NT2/D1 (cell line): ENCODE measurements around the gene TRAM2.

Experiments used
- DNase-seq: peaks from one replicate; pipeline ENCODE4 v3.0.0-alpha.2; 2011; ENCODE audit warnings: low read depth, low spot score
- H3K27me3 ChIP-seq: 2 replicates; pipeline ENCODE4 v1.6.0; 2011; ENCODE audit warnings: mild to moderate bottlenecking; ENCODE audit not compliant: insufficient read length, insufficient read depth
- H3K36me3 ChIP-seq: 2 replicates; pipeline ENCODE4 v1.6.1; 2011; ENCODE audit warnings: mild to moderate bottlenecking, low read length, mixed read lengths; ENCODE audit not compliant: insufficient read depth, insufficient read length
- H3K4me1 ChIP-seq: 2 replicates; pipeline ENCODE4 v1.5.1; 2011; ENCODE audit not compliant: insufficient read depth, insufficient read length
- H3K4me3 ChIP-seq: 2 replicates; pipeline ENCODE4 v1.5.1; 2011; ENCODE audit warnings: low read depth; ENCODE audit not compliant: insufficient read length
- H3K9ac ChIP-seq: 2 replicates; pipeline ENCODE4 v1.6.0; 2011; ENCODE audit warnings: low read depth; ENCODE audit not compliant: insufficient read length
- H3K9me3 ChIP-seq: 2 replicates; pipeline ENCODE4 v1.5.1; 2011; ENCODE audit warnings: mild to moderate bottlenecking, low read length; ENCODE audit not compliant: insufficient read depth
- SUZ12 ChIP-seq: IDR thresholded peaks from 2 replicates; pipeline ENCODE4 v1.6.1; 2011; ENCODE audit not compliant: insufficient read length, insufficient read depth; ENCODE audit errors: extremely low read depth
- YY1 ChIP-seq: IDR thresholded peaks from 2 replicates; pipeline ENCODE4 v1.6.1; 2011; ENCODE audit not compliant: insufficient read length, insufficient read depth
- ZNF274 ChIP-seq: IDR thresholded peaks from 2 replicates; pipeline ENCODE4 v1.6.1; 2011; ENCODE audit warnings: mild to moderate bottlenecking, low read depth, low read length

TRAM2 gene

DNA sequence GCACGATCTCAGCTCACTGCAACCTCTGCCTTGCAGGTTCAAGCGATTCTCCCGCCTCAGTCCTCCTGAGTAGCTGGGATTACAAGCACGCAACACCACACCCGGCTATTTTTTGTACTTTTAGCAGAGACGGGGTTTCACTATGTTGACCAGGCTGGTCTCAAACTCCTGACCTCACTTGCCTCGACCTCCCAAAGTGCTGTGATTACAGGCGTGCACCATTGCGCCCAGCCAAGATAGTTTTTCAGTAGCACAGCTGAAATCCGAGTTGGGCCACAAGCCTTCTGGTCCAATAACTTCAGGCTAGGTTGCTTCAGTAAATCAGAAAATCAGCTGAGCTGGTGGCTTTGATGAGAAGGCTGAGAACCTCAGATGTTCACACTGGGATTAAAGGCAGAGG, 65.7 kb downstream of the TRAM2 start:
- no peaks in the 10 kb centered on the region for H3K27me3 ChIP-seq
- TF ChIP-seq SUZ12 (no peak), ZNF274 (no peak), YY1 (no peak)
- H3K4me1 ChIP-seq = peaks cover 2% of the 10 kb centered on the region
- peaks cover 82% of the 10 kb centered on the region for H3K36me3 ChIP-seq
- no peaks in the 10 kb centered on the region for H3K9me3 ChIP-seq
- no peak overlapping the region for H3K4me3 ChIP-seq
- no peak overlapping the region for H3K9ac ChIP-seq
- no peak for DNase-seq

DNA sequence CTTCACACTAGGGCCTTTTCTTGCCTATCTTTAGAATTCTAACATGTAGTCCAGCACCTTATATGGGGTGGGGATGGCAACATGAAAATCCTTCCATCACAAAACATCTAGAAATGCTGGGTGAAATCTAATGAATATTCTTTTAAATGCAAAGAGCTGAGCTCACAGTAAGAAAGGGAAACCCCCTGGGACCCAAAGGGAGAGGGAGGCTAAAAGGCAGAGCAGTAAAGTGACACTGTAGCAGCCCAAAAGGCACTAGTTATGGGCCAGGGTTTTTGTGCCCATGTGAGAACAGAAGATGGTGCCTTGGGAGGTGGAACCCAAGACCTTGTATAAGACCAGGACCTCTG, 66.7 kb downstream of the TRAM2 start:
- Histone ChIP-seq H3K36me3 (peaks cover 82% of the 10 kb centered on the region), H3K9ac (no peak overlapping the region), H3K4me3 (no peak overlapping the region), H3K9me3 (no peaks in the 10 kb centered on the region), H3K4me1 (peaks cover 2% of the 10 kb centered on the region), H3K27me3 (no peaks in the 10 kb centered on the region)
- no peak for TF ChIP-seq ZNF274
- TF ChIP-seq SUZ12 = no peak
- no peak for TF ChIP-seq YY1
- DNase-seq = no peak

DNA sequence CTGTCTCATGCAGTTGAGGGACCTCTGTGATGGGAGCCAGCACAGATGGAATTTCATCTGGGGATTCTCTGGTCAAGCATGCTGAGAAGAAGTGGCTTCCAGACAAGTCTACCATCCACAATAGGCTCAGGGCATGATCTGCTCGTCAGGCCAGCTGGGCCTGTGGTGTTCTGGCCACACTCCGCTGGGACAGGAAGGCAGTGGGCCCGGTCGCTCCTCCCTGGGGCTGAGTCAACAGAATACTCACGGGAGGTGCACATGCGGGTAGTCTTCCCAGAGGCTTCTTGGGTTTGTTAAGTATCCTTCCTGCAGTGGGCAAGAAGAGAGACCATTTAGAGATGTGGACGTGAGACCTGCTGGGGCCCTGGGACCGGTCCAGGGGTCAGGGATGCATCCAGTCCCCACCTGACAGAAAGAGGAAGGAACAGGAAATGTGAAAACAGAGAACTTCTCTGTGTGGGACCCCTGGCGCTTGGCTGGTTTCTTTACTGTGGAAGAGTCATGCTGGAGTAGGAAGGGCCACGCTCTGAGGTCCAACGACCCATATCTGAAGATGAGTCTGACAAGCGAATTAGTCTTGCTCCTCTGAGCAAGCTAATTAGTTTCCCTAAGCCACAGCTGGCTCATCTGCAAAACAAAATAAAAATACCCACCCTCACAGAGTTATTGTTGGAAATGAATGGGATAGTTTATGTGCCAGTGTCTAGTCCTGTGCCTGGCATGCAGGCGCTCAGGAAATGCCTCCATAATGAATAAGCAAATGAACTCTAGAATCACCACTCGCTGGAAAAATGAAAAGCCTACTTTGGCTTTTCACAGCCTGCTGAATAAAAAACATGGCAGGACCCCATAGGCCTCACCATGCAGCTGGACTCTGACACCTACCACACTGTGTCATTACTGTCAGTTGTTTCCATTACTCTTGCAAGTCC, 67.3 kb downstream of the TRAM2 start:
- Histone ChIP-seq H3K9ac (no peak overlapping the region), H3K36me3 (peaks cover 82% of the 10 kb centered on the region), H3K27me3 (no peaks in the 10 kb centered on the region), H3K4me3 (no peak overlapping the region), H3K9me3 (no peaks in the 10 kb centered on the region), H3K4me1 (peaks cover 5% of the 10 kb centered on the region)
- DNase-seq = no peak
- TF ChIP-seq ZNF274 = no peak

DNA sequence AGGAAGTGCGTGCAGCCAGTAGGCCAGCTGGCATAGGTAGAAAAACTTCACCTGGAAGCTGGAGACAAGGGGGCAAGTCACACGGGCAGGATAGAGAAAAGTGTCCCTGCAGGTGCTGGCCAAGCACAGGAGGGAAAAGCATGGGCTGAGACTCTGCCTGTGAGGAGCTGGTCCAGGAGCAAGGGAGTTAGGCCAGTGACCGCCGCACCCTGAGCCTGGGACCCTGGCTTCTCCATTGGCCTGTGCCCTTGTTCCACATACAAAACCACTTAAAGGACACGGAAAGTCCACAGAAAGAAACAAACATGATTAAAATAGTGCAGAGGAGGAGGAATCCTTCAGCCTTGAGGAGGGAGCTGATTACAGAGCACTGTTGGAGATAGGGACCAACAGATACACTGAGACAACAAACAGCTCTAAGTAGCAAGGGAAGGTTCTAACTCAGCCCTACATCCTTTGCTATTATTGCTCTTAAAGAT, 68.6 kb downstream of the TRAM2 start:
- H3K4me1 ChIP-seq = peaks cover 14% of the 10 kb centered on the region
- H3K4me3 ChIP-seq = no peak overlapping the region
- H3K36me3 ChIP-seq = peaks cover 85% of the 10 kb centered on the region

DNA sequence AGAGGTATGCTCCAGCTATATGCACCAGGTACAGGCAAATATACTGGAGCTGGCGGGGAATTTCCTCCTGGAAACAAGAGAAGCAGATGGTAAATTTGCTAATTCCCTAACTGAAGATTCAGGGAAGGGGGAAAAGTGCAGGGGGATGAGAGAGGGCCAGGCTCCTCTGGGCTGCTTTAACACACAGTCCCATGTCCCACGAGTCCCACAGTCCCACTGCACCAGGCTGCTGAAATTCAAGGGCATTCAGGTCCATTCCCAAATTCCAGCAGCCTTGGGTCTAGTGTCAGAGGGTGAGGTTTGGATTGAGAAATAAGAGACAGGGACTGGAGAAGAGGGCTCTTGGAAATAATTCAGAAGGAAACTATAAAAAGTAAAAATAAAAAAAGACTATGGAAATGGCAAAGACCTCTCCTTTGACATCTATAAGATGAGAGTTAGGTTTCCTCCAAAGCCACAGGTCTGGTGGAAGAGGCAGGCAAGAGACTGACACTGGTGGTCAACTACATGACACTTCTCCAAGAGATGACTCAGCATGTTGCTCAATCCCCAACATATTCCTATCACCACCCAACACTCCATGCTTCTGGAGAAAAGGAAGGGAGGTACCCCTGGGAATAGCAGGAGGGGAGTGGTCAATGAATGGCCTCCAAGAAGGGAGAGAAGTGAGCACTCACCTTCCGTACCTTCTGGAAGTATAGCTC, 69.2 kb downstream of the TRAM2 start:
- peaks cover 88% of the 10 kb centered on the region for H3K36me3 ChIP-seq
- DNase-seq = no peak
- no peak overlapping the region for H3K4me3 ChIP-seq
- no peaks in the 10 kb centered on the region for H3K27me3 ChIP-seq
- H3K9me3 ChIP-seq = no peaks in the 10 kb centered on the region
- no peak for TF ChIP-seq ZNF274
- TF ChIP-seq YY1 = no peak
- TF ChIP-seq SUZ12 = no peak
- H3K4me1 ChIP-seq = peaks cover 14% of the 10 kb centered on the region
- no peak overlapping the region for H3K9ac ChIP-seq

More for the DNA sequence above, 68.6 kb downstream of the TRAM2 start:
- Histone ChIP-seq H3K27me3 (no peaks in the 10 kb centered on the region), H3K9ac (no peak overlapping the region), H3K9me3 (no peaks in the 10 kb centered on the region)
- DNase-seq = no peak
- TF ChIP-seq YY1 = no peak
- TF ChIP-seq SUZ12 = no peak
- no peak for TF ChIP-seq ZNF274

DNA sequence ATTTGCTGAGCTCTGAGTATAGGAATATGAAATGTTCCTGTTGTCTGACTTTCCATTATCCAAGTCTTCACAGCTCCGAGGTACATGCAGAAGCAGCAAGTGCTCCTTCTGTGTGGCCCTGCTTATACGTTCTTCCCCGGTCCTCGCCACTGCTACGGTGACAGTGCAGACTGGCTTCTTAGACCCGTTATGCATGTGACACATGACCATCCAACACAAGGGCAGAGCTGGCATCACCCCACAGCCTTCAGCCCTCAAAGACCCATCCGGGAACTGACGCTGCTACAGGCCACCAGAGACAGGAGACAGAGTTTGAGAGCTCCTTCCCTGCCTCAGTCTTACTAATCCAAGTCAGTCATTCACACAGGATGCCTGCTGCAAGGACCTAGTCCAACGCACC, 70.4 kb downstream of the TRAM2 start:
- Histone ChIP-seq H3K4me3 (no peak overlapping the region), H3K36me3 (peaks cover 95% of the 10 kb centered on the region), H3K9ac (no peak overlapping the region), H3K4me1 (peaks cover 14% of the 10 kb centered on the region), H3K9me3 (no peaks in the 10 kb centered on the region), H3K27me3 (no peaks in the 10 kb centered on the region)
- DNase-seq = no peak
- no peak for TF ChIP-seq YY1
- TF ChIP-seq ZNF274 = no peak
- no peak for TF ChIP-seq SUZ12

DNA sequence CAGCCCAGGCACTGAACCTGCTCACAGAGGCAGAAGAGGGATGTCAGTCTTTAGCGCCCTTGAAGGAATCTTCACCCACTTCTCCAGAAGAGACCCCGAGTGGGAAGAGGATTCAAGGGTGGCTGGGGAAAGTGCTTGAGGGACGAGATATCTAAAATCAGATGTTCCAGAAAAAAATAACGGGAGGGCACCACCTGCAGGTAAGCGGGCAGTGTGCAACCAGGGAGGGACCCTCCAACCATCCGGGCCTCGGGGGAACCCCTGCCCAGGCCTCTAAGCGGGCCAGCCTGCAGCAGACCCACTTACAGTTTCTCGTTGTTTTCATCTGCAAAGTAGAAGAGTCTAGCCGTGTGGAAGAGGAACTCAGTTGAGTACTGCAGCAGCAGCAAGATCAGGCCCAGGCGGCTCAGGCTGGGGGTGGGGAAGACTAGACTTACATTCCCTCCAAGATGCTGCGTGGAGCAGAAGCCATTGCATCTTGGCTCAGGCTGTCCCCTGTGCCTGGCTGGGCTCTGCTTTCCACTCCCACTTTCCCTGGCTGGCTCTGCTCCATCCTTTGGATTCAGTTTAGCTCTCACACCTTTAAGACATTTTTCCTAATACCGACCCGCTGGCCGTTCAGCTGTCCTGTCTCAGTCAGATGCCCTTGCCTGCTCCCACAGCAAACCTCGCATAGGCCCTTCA, 71.0 kb downstream of the TRAM2 start:
- DNase-seq = no peak
- no peaks in the 10 kb centered on the region for H3K27me3 ChIP-seq
- H3K4me3 ChIP-seq = no peak overlapping the region
- no peaks in the 10 kb centered on the region for H3K9me3 ChIP-seq
- no peak overlapping the region for H3K9ac ChIP-seq
- peaks cover 14% of the 10 kb centered on the region for H3K4me1 ChIP-seq
- TF ChIP-seq YY1 = no peak
- TF ChIP-seq ZNF274 = no peak
- TF ChIP-seq SUZ12 = no peak
- H3K36me3 ChIP-seq = peaks cover 93% of the 10 kb centered on the region
